Activated B cell treated with CpG ODN at 0.5 μM for 24 hours (primary cell): ENCODE data around the gene ONECUT3. TPM values are rescaled to one million over a fixed set of nuclear protein-coding genes. Genes with fewer than 3 reads are reported as not detected.

ENCODE experiments used
- ATAC-seq: fragments of 200-7000 bp; cut with Tn5 transposase; one replicate; pipeline ENCODE4 v1.10.0; 2021; ENCODE audit warnings: low read depth, mild to moderate bottlenecking, moderate library complexity
- CTCF ChIA-PET: fragments of 350-600 bp; sonication (Branson Sonifier 250); formaldehyde crosslinking; loops from one replicate; lab custom pipeline; 2021; ENCODE audit warnings: antibody characterized with exemption; lab: Charles Lee
- POLR2A ChIA-PET: fragments of 350-600 bp; sonication (Branson Sonifier 250); formaldehyde crosslinking; loops from one replicate; lab custom pipeline; 2021; ENCODE audit warnings: antibody characterized with exemption; lab: Charles Lee
- DNase-seq: peaks from one replicate; pipeline ENCODE4 v3.0.0; 2022
- H3K27ac Mint-ChIP-seq: one replicate; pipeline ENCODE4 v1.8.0; 2020; ENCODE audit warnings: mixed read lengths
- H3K27me3 Mint-ChIP-seq: one replicate; pipeline ENCODE4 v1.8.0; 2021; ENCODE audit warnings: mixed read lengths
- H3K36me3 Mint-ChIP-seq: one replicate; pipeline ENCODE4 v1.8.0; 2021; ENCODE audit warnings: low read depth, mixed read lengths
- H3K4me1 Mint-ChIP-seq: one replicate; pipeline ENCODE4 v1.8.0; 2021; ENCODE audit warnings: mixed read lengths
- H3K4me3 Mint-ChIP-seq: one replicate; pipeline ENCODE4 v1.8.0; 2020; ENCODE audit warnings: mild to moderate bottlenecking, mixed read lengths
- H3K9me3 Mint-ChIP-seq: one replicate; pipeline ENCODE4 v1.8.0; 2020; ENCODE audit warnings: mixed read lengths
- intact Hi-C: fragments of 100-400 bp; cut with micrococcal nuclease; formaldehyde crosslinking; loops from one replicate; pipeline ENCODE4 v1.15.1; 2024
- total RNA-seq: library from RNA; stranded (reverse); gene quantifications from 2 replicates; pipeline ENCODE4 v1.2.3, GENCODE V29; 2022
- TF ChIP-seq, protein P1 (sequence below): fragments of 200-600 bp; IDR thresholded peaks from one replicate; pipeline ENCODE4 v1.8.0; 2022; ENCODE audit warnings: antibody characterized with exemption, mild to moderate bottlenecking

Gene ONECUT3
- total RNA-seq, 1 donor from 2014 or later = not detected

DNA sequence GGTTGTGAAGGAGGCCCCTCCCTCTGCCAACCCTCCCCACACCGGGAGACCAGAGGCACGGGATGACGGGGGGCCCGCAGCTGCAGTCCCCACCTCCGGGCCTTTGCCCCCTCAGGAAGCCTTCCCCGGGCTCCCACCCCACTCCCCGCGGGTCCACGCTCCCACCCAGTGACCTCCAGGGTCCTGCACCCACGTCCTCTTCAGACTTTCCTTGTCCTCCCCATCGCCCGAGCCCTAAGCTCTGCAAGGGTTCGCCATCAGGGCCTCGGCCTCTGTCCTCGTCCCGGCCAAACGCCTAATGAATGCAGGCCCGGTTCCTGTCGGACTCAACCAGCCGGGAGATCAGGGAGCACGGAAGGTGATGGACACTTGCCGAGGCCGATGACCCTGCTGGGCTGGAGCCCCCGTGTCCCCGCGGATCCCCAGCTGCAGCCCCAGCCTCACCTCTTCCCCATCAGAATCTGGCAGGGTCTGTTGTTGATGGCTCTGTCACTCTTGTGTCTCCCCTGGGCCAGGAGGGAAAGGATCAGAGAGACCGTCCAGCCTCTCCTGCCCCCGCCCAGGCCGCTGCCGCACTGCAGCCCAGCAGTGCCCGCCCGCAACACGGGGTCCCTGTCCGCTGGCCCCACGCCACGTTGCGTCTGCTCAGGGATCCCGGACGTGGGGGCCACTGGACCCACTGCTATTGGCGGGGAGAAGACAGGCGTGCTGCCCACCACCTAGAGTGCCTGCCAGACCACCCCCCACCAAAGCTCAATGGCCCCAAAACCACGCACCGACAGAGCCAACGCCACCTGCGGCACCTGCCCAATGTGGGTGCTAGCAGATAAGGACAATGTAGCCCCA, 53.1 kb downstream of the ONECUT3 start:
- Mint-ChIP-seq H3K27ac (no peak overlapping the region), H3K9me3 (no peaks in the 10 kb centered on the region), H3K4me3 (no peak overlapping the region), H3K27me3 (no peaks in the 10 kb centered on the region), H3K4me1 (peaks cover under 1% of the 10 kb centered on the region), H3K36me3 (no peaks in the 10 kb centered on the region)
- ChIA-PET POLR2A (no interaction called here), CTCF (no interaction called here)
- intact Hi-C loops = no loop called here
- ATAC-seq = no peak
- TF ChIP-seq, protein P1, sequence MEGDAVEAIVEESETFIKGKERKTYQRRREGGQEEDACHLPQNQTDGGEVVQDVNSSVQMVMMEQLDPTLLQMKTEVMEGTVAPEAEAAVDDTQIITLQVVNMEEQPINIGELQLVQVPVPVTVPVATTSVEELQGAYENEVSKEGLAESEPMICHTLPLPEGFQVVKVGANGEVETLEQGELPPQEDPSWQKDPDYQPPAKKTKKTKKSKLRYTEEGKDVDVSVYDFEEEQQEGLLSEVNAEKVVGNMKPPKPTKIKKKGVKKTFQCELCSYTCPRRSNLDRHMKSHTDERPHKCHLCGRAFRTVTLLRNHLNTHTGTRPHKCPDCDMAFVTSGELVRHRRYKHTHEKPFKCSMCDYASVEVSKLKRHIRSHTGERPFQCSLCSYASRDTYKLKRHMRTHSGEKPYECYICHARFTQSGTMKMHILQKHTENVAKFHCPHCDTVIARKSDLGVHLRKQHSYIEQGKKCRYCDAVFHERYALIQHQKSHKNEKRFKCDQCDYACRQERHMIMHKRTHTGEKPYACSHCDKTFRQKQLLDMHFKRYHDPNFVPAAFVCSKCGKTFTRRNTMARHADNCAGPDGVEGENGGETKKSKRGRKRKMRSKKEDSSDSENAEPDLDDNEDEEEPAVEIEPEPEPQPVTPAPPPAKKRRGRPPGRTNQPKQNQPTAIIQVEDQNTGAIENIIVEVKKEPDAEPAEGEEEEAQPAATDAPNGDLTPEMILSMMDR = no peak
- DNase-seq = no peak

DNA sequence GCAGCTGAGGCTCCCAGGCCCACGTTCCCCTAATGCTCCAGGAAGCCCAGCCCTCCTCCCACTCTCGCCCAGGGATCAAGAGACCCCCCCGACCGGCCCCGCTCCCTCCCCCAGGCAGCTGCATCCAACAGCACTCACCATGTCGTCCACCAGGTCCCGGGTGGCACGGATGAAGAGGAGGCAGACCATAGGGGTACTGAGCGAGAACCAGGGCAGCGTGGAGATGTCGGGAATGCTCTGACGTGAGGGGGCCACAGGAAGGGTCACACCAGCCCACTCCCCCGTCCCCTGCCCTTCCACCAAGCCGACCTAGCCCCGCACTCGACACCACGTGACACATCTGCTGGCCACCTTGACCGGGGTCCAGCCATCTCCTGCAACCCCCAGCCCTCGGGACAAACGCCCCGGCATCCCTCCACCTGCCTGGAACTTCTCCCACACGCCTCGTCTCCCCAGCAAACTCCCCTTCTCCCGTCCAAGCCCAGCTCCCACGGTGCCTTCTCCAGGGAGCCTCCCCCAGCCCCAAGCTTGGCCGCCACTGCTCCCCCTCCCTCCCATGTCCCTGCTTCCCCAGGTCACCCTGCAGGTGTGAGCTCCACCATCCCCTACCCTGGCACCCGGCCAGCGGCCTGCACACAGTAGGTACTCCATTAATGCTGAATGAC, 53.9 kb downstream of the ONECUT3 start:
- no peak overlapping the region for H3K4me3 Mint-ChIP-seq
- H3K4me1 Mint-ChIP-seq = peaks cover 2% of the 10 kb centered on the region
- ChIA-PET POLR2A (no interaction called here), CTCF (no interaction called here)
- no peaks in the 10 kb centered on the region for H3K27me3 Mint-ChIP-seq
- intact Hi-C loops = no loop called here
- no peak for ATAC-seq
- DNase-seq = no peak
- no peaks in the 10 kb centered on the region for H3K9me3 Mint-ChIP-seq
- no peak overlapping the region for H3K27ac Mint-ChIP-seq
- no peaks in the 10 kb centered on the region for H3K36me3 Mint-ChIP-seq
- TF ChIP-seq, protein P1 = no peak

DNA sequence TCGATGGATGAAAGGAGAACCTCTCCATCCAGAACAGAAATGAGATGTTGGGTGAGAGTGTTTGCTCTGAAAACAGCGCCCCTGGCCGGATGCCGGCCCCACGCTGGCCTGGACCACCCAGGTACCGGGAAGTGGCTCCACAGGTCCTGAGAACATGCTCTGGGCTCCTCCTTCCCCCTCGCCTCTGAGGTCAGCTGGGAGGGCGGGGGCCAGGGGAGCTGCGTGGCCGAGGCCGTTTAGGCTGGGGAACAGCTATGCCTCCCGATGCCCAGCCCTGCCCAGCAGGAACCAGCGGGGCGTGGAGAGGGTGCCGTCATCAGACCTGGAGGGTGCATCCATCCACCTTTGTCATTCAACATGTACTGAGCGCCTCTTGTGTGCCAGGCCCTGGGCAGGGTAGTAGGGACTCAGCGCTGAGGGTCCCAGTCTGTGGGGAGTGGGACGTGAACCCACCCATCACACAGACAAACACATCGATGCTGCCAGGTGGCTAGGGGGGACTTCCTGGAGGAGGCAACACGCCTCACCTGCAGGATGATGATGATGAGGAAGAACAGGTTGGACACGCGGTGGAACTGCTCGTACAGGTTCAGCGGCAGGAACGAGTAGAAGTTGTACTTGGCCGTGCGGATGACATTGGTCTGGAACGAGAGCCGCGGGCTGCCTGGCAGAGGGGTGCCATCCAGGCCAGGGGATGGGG, 54.5 kb downstream of the ONECUT3 start:
- TF ChIP-seq, protein P1 = no peak
- DNase-seq = no peak
- Mint-ChIP-seq H3K36me3 (no peaks in the 10 kb centered on the region), H3K4me3 (no peak overlapping the region), H3K9me3 (no peaks in the 10 kb centered on the region), H3K27me3 (no peaks in the 10 kb centered on the region), H3K27ac (no peak overlapping the region), H3K4me1 (peaks cover 8% of the 10 kb centered on the region)
- CTCF ChIA-PET = no interaction called here
- intact Hi-C loops = no loop called here
- no peak for ATAC-seq
- POLR2A ChIA-PET = no interaction called here

DNA sequence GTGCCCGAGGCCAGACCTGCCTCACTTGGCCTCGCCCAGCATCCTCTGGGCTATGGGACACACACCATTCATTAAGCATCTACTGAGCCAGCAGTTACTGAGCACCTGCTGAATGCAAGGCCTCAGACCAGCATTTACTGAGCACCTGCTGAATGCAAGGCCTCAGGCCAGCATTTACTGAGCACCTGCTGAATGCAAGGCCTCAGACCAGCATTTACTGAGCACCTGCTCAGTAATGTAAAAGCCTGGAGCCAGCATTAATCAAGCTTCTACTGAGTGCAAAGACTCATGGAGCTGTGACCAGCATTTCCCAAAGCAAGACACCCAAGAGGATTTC, 55.1 kb downstream of the ONECUT3 start:
- Mint-ChIP-seq H3K4me1 (peaks cover 12% of the 10 kb centered on the region), H3K27me3 (no peaks in the 10 kb centered on the region), H3K27ac (no peak overlapping the region), H3K4me3 (no peak overlapping the region), H3K36me3 (no peaks in the 10 kb centered on the region), H3K9me3 (no peaks in the 10 kb centered on the region)
- ATAC-seq (no peak), DNase-seq (no peak)
- POLR2A ChIA-PET = no interaction called here
- TF ChIP-seq, protein P1 = no peak
- CTCF ChIA-PET = no interaction called here
- intact Hi-C loops = no loop called here

DNA sequence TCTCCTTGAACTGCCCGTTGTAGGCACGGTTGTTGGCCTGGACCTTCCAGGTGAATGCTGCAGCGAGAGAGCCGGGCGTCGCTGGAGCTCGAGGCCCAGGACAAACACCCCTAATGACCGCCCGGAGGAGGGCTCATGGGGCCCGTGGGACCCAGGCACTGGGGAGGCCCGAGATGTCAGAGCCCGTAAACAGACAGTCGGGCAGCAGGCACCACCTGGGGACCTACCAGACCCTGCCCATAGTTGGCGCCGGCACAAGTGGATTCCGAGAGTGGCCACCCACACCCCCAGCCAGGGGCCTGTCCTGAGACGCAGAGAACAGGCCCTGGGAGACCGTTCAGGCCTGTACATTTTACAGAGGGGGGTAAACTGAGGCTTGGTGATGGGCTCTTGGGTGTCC, 56.4 kb downstream of the ONECUT3 start:
- no peak for DNase-seq
- CTCF ChIA-PET = no interaction called here
- Mint-ChIP-seq H3K9me3 (no peaks in the 10 kb centered on the region), H3K36me3 (peaks cover 2% of the 10 kb centered on the region), H3K27me3 (no peaks in the 10 kb centered on the region), H3K4me1 (peaks cover 14% of the 10 kb centered on the region), H3K27ac (no peak overlapping the region), H3K4me3 (no peak overlapping the region)
- POLR2A ChIA-PET = no interaction called here
- intact Hi-C loops = loop anchor here (5.0 kb wide), 2 partner anchors 262 to 532 kb away; partner anchors contain the start of gene FAM174C
- TF ChIP-seq, protein P1 = no peak
- no peak for ATAC-seq
